Gastrocnemius medialis (tissue), 4 donors: ENCODE data around the gene CTDSP1. TPM values are rescaled to one million over a fixed set of nuclear protein-coding genes. Genes with fewer than 3 reads are reported as not detected.

ENCODE experiments used
- ATAC-seq, 2 donors: fragments of 150-250 bp; one replicate each; pipeline ENCODE4 v1.9.1; 2016
- DNase-seq, 2 donors: peaks; one replicate each; pipeline ENCODE4 v3.0.0-alpha.2; 2019
- H3K27ac ChIP-seq, 4 donors: fragments of 200-600 bp; sonication (generic); 1 replicate in 1 of 4; 2 replicates in 3 of 4; pipeline ENCODE4 v1.5.1; 2016 to 2018; ENCODE audit warnings: mild to moderate bottlenecking in 2 of 4, moderate library complexity in 1 of 4
- H3K27me3 ChIP-seq, 3 donors: fragments of 200-600 bp; sonication (generic) in 2 of 3; 1 replicate in 1 of 3; 2 replicates in 2 of 3; pipeline versions ENCODE4 v1.5.1 to v1.6.0; 2016 to 2019; ENCODE audit warnings: mild to moderate bottlenecking in 1 of 3, moderate library complexity in 1 of 3
- H3K36me3 ChIP-seq, 2 donors: fragments of 200-600 bp; sonication (generic) in 1 of 2; one replicate each; pipeline ENCODE4 v1.5.1; 2017 to 2018
- H3K4me1 ChIP-seq, 2 donors: fragments of 200-600 bp; sonication (generic) in 1 of 2; one replicate each; pipeline ENCODE4 v1.5.1; 2016 to 2017; ENCODE audit warnings: mild to moderate bottlenecking in 2 of 2
- H3K4me3 ChIP-seq, 4 donors: fragments of 200-600 bp; sonication (generic) in 3 of 4; 1 replicate in 1 of 4; 2 replicates in 3 of 4; pipeline ENCODE4 v1.5.1; 2016 to 2019; ENCODE audit warnings: mild to moderate bottlenecking in 2 of 4
- H3K9me3 ChIP-seq, 3 donors: fragments of 200-600 bp; sonication (generic) in 2 of 3; 1 replicate in 1 of 3; 2 replicates in 2 of 3; pipeline ENCODE4 v1.5.1; 2016 to 2019
- POLR2A ChIP-seq, 2 donors: fragments of 450-650 bp; IDR thresholded peaks; one replicate each; pipeline ENCODE4 v1.6.1; 2017; ENCODE audit warnings: antibody characterized with exemption in 2 of 2, mild to moderate bottlenecking in 2 of 2, moderate library complexity in 2 of 2
- in situ Hi-C, 4 donors: fragments of 200-750 bp; cut with MboI; loops; one replicate each; pipeline versions ENCODE4 v1.15.0 to v1.8.0; 2017; ENCODE audit warnings: low sequenced_read_pairs in 4 of 4
- intact Hi-C: fragments of 100-400 bp; cut with DNase I; formaldehyde crosslinking; loops from one replicate; pipeline ENCODE4 v1.15.1; 2023; ENCODE audit warnings: low total_unique reads
- total RNA-seq, 4 donors: library from RNA; depleted of rRNA; stranded (reverse); fragments of >200 nt; gene quantifications; one replicate each; pipeline versions ENCODE4 v1.1.0 to v1.2.3, GENCODE V29; 2016
- TF ChIP-seq, protein P1 (sequence below), 5 experiments: fragments of 450-650 bp in 3 of 5; fragments of 200-600 bp in 2 of 5; sonication (generic) in 2 of 5; IDR thresholded peaks in 4 of 5; conservative IDR thresholded peaks in 1 of 5; 1 replicate in 4 of 5; 2 replicates in 1 of 5; pipeline ENCODE4 v1.5.1; 2016 to 2019; ENCODE audit warnings: antibody characterized with exemption in 5 of 5, mild to moderate bottlenecking in 3 of 5, moderate library complexity in 3 of 5

The CTDSP1 gene
- total RNA-seq, 4 donors from 2014 or later = 46.7 to 77.4 (median 53.6) TPM

DNA sequence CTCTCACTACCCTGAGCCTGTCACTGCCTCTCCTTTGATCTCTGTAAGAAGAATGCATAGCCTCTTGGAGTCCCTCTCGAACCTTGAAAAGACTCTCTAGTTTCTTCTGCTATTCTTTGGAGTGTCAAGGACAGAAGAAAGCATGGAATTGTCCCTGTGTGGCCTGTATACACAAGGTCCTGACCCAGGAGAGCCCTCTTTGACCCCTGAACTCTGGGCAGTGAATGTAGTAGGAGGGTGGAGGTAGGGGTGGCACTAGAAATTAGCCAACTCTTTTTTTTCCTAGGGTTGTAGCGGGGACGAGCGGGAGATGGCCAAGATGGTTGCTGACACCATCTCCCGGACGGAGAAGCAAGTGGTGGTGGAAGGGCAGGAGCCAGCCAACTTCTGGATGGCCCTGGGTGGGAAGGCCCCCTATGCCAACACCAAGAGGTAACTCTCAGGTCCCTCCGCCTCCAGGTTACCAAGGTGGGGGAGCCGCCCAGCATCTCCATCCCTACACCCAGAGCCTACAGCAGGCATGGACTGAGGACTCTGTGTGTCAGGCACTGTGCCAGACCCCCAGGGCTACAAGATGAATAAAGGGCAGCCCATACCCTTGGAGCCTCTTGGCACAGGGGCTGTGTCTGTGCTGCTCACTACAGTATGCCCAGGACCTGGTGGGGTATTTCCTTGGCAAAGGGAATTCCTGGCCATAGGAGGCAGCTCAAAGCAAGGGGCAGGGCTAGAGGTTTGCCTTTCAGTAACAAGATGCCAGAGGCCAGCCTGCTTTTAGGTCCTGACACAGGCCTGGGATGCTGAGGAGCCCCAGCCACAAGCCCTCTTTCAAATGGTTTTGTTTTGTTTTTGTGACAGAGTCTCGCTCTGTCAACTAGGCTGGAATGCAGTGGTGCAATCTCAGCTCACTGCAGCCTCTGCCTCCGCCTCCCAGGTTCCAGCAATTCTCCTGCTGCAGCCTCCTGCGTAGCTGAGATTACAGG lies 35.6 kb downstream of the CTDSP1 start:
- in situ Hi-C loops = no loop called here
- no peak for ATAC-seq
- Histone ChIP-seq H3K27ac (no peak overlapping the region), H3K27me3 (no peaks in the 10 kb centered on the region), H3K4me1 (no peaks in the 10 kb centered on the region), H3K9me3 (no peaks in the 10 kb centered on the region), H3K36me3 (no peaks in the 10 kb centered on the region), H3K4me3 (no peak overlapping the region)
- TF ChIP-seq, protein P1, sequence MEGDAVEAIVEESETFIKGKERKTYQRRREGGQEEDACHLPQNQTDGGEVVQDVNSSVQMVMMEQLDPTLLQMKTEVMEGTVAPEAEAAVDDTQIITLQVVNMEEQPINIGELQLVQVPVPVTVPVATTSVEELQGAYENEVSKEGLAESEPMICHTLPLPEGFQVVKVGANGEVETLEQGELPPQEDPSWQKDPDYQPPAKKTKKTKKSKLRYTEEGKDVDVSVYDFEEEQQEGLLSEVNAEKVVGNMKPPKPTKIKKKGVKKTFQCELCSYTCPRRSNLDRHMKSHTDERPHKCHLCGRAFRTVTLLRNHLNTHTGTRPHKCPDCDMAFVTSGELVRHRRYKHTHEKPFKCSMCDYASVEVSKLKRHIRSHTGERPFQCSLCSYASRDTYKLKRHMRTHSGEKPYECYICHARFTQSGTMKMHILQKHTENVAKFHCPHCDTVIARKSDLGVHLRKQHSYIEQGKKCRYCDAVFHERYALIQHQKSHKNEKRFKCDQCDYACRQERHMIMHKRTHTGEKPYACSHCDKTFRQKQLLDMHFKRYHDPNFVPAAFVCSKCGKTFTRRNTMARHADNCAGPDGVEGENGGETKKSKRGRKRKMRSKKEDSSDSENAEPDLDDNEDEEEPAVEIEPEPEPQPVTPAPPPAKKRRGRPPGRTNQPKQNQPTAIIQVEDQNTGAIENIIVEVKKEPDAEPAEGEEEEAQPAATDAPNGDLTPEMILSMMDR (IDR thresholded peaks at IDR 0.05 in 4 of 5, conservative IDR thresholded peaks at IDR 0.05 in 1 of 5) = no peak
- TF ChIP-seq POLR2A (IDR thresholded peaks at IDR 0.05) = no peak
- DNase-seq = no peak
- intact Hi-C loops = no loop called here

DNA sequence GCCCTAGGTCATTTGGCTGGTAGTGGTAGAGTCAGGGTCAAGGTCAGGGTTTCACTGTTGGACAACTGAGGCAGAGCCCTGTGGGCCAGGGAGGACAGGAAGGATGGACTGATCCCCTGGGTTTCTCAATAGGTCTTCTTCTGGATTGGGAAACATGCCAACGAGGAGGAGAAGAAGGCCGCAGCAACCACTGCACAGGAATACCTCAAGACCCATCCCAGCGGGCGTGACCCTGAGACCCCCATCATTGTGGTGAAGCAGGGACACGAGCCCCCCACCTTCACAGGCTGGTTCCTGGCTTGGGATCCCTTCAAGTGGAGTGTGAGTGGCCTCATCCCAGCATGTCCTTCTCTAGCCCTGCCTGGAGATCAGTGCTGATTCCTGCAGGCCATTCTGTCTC lies 37.3 kb downstream of the CTDSP1 start:
- Histone ChIP-seq H3K27ac (no peak overlapping the region), H3K36me3 (no peaks in the 10 kb centered on the region), H3K27me3 (no peaks in the 10 kb centered on the region), H3K4me3 (no peak overlapping the region), H3K9me3 (no peaks in the 10 kb centered on the region), H3K4me1 (no peaks in the 10 kb centered on the region)
- DNase-seq = no peak
- in situ Hi-C loops = no loop called here
- no peak for ATAC-seq
- TF ChIP-seq POLR2A (IDR thresholded peaks at IDR 0.05) = no peak
- TF ChIP-seq, protein P1 (IDR thresholded peaks at IDR 0.05 in 4 of 5, conservative IDR thresholded peaks at IDR 0.05 in 1 of 5) = no peak
- intact Hi-C loops = no loop called here

DNA sequence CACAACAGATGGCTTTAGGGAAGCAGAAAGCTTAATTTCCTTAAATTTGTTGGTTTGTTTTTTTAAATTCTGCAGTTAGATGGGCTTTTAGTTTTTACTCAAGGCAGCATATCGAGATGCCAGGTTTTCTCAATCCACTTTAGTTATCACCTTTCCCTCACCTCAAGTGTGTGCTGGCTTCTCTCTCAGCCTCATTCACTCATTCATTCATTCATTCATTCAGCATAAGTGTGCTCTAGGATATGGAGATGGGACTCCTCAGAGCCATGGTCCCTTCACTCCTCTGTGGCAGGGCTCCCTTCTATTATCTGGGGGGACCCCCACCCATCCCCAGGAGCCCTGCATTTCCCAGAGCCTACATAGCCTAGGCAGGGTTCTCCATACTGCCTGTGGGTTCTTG lies 38.3 kb downstream of the CTDSP1 start:
- intact Hi-C loops = no loop called here

DNA sequence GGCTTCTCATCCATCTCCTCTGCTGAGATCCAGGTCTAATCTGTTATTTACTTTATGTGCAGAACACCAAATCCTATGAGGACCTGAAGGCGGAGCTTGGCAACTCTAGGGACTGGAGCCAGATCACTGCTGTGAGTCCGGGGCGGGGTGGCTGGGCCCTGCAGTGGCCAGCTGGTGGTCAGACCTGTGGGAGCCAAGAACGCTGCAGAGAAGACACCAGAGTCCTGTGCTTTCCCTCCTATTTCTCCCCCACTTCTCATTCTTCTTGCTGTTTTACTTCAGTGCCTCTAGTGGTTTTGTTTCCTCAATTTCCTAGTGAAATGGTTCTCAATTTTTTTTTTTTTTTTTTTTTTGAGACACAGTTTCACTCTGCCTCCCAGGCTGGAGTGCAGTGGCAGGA lies 38.9 kb downstream of the CTDSP1 start:
- no peak for TF ChIP-seq POLR2A (IDR thresholded peaks at IDR 0.05)
- TF ChIP-seq, protein P1 (IDR thresholded peaks at IDR 0.05 in 4 of 5, conservative IDR thresholded peaks at IDR 0.05 in 1 of 5) = no peak
- no peak for ATAC-seq
- DNase-seq = no peak
- Histone ChIP-seq H3K27me3 (no peaks in the 10 kb centered on the region), H3K9me3 (no peaks in the 10 kb centered on the region), H3K36me3 (no peaks in the 10 kb centered on the region), H3K4me1 (no peaks in the 10 kb centered on the region), H3K27ac (no peak overlapping the region), H3K4me3 (no peak overlapping the region)
- intact Hi-C loops = no loop called here
- in situ Hi-C loops = no loop called here

More for the DNA sequence above, 38.3 kb downstream of the CTDSP1 start:
- Histone ChIP-seq H3K4me1 (no peaks in the 10 kb centered on the region), H3K27ac (no peak overlapping the region), H3K36me3 (no peaks in the 10 kb centered on the region), H3K9me3 (no peaks in the 10 kb centered on the region), H3K4me3 (no peak overlapping the region), H3K27me3 (no peaks in the 10 kb centered on the region)
- no peak for DNase-seq
- ATAC-seq = no peak
- TF ChIP-seq, protein P1 (IDR thresholded peaks at IDR 0.05 in 4 of 5, conservative IDR thresholded peaks at IDR 0.05 in 1 of 5) = no peak
- TF ChIP-seq POLR2A (IDR thresholded peaks at IDR 0.05) = no peak
- in situ Hi-C loops = no loop called here
